ENCODE results near the gene SUMO4.

Gene SUMO4

GRCh38 chr6:149372062-149372461 lies 28.0 kb upstream of the SUMO4 start:
- TF ChIP-seq, protein P1, sequence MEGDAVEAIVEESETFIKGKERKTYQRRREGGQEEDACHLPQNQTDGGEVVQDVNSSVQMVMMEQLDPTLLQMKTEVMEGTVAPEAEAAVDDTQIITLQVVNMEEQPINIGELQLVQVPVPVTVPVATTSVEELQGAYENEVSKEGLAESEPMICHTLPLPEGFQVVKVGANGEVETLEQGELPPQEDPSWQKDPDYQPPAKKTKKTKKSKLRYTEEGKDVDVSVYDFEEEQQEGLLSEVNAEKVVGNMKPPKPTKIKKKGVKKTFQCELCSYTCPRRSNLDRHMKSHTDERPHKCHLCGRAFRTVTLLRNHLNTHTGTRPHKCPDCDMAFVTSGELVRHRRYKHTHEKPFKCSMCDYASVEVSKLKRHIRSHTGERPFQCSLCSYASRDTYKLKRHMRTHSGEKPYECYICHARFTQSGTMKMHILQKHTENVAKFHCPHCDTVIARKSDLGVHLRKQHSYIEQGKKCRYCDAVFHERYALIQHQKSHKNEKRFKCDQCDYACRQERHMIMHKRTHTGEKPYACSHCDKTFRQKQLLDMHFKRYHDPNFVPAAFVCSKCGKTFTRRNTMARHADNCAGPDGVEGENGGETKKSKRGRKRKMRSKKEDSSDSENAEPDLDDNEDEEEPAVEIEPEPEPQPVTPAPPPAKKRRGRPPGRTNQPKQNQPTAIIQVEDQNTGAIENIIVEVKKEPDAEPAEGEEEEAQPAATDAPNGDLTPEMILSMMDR (IDR thresholded peaks at IDR 0.05; ENCODE audit: borderline replicate concordance, insufficient read depth, low read depth, low read length): no peak
- H3K4me3 ChIP-seq (ENCODE audit: low read depth, low read length): no peak overlapping the region

GRCh38 chr6:149373511-149373910 lies 26.6 kb upstream of the SUMO4 start:
- TF ChIP-seq, protein P1 (IDR thresholded peaks at IDR 0.05; ENCODE audit: borderline replicate concordance, insufficient read depth, low read depth, low read length): no peak

DNA sequence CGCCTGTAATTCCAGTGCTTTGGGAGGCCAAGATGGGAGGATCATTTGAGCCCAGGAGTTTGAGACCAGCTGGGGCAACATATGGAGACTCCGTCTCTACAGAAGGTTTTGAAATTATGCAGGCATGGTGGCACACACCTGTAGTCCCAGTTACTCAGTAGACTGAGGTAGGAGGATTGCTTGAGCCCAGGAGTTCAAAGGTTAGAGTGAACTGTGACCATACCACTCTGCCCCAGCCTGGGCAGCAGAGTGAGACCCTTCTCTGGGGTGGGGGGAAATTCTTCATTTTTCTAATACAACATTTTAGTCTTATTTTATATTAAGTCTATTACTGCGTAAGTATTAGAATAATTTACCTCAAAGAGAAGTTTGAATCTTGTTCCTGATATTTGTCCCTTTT lies 20.1 kb upstream of the SUMO4 start:
- no peak overlapping the region for H3K4me3 ChIP-seq (ENCODE audit: low read depth, low read length)
- TF ChIP-seq, protein P1 (IDR thresholded peaks at IDR 0.05; ENCODE audit: borderline replicate concordance, insufficient read depth, low read depth, low read length): no peak

More at GRCh38 chr6:149373511-149373910, 26.6 kb upstream of the SUMO4 start:
- H3K4me3 ChIP-seq (ENCODE audit: low read depth, low read length): no peak overlapping the region

- TF ChIP-seq, protein P1 (IDR thresholded peaks at IDR 0.05; ENCODE audit: borderline replicate concordance, insufficient read depth, low read depth, low read length): no peak
- no peak overlapping the region for H3K4me3 ChIP-seq (ENCODE audit: low read depth, low read length)
Measured at GRCh38 chr6:149380523-149380922, 19.5 kb upstream of the SUMO4 start.

DNA sequence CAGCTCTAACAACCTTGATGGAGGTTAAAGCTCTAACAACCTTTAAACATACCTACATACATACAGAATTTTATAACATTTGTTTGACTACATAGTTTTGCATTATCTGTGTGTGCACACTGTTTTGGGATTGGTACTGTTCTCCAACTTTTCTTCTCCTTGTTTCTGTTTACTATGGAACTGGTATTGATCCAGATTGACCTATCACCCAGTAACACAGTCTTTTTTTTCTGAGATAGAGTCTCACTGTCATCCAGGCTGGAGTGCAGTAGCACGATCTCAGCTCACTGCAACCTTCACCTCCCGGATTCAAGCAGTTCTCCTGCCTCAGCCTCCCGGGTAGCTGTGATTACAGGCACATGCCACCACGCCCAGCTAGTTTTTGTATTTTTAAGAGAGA lies 16.7 kb upstream of the SUMO4 start:
- no peak overlapping the region for H3K4me3 ChIP-seq (ENCODE audit: low read depth, low read length)
- TF ChIP-seq, protein P1 (IDR thresholded peaks at IDR 0.05; ENCODE audit: borderline replicate concordance, insufficient read depth, low read depth, low read length): no peak

DNA sequence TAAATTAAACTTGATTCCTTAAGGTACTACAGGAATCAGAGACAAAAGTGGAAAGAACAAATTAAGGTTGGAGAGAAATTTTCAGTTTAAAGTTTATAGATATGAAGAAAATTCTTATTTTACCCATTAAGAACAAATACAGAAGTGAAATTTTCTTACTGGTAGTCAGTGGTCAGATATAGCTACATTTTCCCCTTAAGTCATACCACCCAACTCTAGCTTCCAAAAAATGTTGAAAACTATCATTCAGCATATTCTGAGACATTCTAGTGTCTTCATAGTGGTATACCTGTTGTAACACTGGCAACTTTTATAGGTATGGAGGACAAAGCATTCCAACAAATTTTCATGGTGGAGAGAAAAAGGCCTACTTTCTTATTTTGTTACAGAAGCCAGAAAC lies 15.6 kb upstream of the SUMO4 start:
- TF ChIP-seq, protein P1 (IDR thresholded peaks at IDR 0.05; ENCODE audit: borderline replicate concordance, insufficient read depth, low read depth, low read length): no peak
- H3K4me3 ChIP-seq (ENCODE audit: low read depth, low read length): no peak overlapping the region

DNA sequence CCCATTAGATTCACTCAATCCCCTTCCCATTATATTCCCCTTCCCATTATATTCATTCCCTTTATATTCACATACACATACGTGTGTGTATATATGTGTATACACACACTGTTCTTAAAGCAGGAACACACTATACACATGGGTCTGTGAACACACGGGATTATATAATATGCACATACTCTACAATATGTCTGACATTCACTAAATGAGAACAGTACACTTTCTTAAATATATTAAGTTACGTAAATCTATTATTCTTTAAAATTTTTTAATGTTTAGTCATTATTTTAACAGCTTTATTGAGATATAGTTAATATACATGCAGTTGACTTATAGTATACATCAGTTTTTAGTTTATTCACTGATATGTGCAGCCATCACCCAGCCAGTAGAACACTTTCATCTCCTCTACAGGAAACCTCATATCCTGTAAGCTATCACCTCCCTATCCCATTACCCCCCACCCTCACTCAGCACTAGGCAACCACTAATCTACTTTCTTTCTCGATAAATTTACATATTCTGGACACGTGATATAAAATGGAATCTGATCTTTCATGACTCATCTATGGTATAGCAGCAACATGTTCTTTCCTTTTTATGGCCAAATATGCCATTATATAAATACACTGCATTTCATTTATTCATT lies 13.9 kb upstream of the SUMO4 start:
- H3K4me3 ChIP-seq (ENCODE audit: low read depth, low read length): no peak overlapping the region

More for the DNA sequence above, 13.9 kb upstream of the SUMO4 start:
- TF ChIP-seq, protein P1 (IDR thresholded peaks at IDR 0.05; ENCODE audit: borderline replicate concordance, insufficient read depth, low read depth, low read length): no peak

Measured in GM12875 (cell line).